OCI-M2 (cell line): ENCODE data around the gene TRAPPC1.
A peak's percentile ranks its signal among the peaks of the same experiment; 100 is the strongest.

Experiments used
- DNase-seq: peaks from one replicate; lab custom pipeline; 2025; ENCODE audit not compliant: unreplicated experiment; lab: John Stamatoyannopoulos, UW

TRAPPC1 gene

DNA sequence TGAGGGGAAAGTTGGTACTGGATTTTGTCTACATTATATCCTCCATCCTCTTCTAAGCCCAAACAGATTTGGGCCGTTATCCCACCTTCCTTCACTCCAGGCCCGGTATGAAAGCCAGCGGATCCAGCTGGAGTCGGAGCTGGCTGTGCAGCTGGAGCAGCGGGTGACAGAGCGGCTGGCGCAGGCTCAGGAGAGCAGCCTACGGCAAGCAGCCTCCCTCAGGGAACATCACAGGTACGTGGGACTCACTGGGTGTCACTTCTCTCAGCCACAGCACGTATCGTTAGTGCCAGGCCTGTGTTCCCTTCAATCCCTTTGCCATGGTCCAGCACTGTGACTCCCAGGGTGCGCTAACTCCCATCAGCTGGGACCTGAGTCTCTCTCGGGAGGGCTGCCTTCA lies 11.5 kb upstream of the TRAPPC1 start:
- DNase-seq = no peak

DNA sequence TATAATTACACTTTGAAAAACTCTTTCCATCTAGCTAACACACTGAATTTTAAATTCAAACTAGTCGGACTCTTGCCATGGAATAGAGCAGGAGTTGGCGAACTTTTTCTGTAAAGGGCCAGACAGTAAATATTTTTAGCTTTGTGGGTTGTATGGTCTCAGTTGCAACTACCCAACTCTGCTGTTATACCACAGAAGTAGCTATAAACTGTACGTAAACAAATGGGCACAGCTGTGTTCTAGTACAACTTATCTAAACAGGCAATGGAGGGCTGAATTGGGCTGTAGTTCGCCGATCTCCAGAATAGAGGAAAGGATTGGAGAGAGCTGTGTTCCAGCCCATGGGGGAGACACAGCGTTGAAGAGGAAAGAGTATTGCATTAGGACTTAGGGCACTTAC lies 9.0 kb upstream of the TRAPPC1 start:
- no peak for DNase-seq

DNA sequence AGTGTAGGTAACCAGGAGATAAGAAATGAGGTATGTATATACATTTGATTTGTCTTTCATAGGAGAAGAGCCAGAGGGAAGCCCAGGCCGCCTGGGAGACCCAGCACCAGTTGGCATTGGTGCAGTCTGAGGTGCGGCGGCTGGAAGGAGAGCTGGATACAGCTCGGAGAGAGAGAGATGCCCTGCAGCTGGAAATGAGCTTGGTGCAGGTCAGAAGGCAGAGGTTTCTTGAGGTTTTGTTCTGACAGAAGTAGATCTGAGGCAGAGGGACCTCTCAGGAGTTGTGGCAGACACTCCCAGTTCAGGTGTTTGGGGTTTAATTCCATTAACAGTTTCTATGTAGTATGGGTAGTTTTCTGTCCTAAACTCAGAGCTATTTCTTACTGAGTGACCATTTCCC lies 8.3 kb upstream of the TRAPPC1 start:
- DNase-seq = no peak

DNA sequence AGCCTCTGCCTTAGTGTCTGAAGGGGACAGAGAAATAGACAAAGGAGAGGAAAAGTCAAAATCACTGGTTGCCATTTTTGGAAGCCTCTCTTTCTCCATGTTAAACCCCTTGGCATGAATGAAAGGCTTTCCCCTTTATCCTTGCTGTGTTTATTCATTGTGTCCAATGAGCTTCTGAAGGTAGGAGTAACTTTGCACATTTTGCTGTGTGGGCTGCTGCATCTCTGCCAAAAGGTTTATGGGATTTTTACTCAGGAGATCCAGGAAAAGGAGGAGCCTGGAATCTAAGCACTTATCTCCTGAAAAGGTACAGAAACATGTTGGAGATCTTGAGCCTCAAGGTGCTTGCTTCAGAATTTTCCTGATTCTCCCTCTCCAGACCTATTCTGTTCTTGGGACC lies 4.1 kb upstream of the TRAPPC1 start:
- DNase-seq = no peak

DNA sequence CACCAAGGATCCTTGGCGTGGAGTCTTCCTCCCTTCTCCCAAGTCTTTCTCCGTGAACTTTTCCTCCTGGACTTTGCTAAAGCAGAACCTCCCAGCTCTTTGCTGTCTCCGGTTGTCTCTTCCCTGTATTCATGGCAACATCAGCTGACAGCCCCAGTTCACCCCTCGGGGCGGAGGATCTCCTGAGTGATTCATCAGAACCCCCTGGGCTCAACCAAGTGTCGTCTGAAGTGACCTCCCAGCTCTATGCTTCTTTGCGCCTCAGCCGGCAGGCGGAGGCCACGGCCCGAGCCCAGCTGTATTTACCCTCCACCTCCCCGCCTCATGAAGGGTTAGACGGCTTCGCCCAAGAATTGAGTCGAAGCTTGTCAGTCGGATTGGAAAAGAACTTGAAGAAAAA lies 1.2 kb upstream of the TRAPPC1 start:
- no peak for DNase-seq

DNA sequence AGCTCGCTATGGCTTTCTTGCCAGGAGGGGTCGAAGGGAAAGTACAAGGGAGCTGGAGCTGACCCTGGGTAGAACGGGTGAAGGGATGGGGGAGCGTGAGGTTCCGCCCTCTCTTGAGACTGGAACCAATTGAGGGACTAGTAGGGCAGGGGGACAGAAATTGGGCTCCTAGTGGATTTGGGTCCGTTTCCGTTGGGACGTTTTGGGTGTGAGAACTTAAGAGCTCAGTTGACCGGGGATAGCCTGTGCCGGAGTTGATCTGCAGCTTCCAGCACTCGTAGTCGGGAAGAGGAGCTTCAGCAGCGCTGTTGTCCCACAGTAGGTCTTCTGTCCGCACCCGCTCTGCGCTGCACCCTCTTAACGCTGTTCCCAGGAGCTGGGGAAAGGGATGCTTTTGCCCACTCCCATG lies 741 bp upstream of the TRAPPC1 start:
- no peak for DNase-seq

DNA sequence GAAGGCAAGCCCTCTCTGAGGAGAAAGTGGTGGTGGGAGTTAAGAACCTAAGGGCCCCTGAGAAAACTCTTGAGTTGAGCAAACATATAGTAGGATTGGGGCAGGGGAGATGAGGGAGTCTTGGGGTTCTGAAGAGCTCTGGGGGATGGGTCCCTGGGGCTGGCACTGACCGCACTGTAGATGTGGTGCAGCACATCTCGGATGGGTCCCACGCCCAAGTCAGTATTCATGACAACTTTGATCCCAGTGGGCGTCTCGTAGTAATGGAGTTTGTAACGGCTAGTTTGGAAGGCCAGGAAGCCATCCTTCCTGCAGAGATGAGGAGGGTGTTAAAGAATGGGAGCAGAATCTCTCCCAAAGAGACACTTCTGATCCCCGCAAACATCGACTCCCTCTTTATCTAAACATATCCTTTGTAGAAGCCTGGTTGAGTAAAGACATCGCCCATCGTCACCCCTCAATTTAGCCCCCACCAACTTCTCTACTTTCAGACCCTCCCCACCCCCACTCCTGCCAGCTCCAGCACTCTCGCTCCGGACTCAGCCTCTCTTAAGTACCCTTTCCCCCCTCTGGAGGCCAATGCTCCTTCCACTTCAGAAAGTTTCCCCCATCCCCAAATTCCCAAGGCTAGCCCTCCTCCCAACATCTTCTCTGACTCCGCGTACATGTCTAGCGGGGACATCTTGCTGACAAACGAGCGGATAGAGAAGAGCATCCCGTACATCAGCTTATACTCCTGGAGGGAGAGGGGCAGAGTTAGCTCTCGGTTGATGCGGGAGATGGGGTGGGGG lies 710 bp downstream of the TRAPPC1 start:
- no peak for DNase-seq

DNA sequence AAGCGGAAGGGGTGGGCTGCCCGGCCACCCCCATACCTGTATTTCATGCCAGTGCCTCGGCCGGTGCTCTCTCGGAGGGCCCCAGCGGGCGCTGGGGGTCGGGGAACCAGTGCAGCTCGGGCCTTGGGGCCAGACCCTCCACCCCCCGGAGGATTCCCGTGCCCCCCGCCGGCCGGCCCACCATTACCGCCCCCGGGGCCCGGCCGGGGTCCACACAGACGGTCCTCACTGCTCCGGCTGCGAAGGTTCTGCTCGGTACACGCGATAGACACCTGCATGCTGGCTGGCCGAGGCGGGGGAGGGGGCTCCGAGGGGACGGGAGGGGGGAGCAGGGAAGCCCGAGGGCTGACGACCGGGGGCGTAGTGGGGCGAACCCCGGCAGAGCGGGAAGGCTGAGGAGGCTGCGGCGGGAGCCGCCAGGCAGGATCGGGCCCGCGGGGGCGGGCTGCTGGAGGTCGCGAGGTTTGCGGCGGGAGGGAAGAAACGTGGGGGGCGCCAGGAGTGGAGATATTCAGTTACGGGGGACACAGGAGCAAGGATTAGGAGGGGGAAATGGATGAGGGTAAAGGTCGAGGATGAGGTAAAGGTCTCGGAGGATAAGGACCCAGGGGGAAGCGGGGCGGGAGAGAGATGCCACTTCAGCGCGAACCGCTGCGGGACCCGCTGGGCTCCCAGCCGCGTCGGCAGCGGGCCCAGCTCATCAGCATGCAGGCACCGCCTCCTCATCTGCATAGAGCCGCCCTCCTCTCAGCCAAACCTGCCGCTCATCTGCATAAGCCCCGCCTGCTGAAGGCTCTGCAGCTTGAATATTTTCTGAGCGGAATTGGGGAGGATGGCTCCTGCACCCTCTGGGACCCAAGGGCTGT lies 2.4 kb downstream of the TRAPPC1 start, which contains the start of gene KCNAB3:
KCNAB3 (minus strand) TSS at position 699 of the 866 bp plus-strand sequence; CDS start at position 278, 421 bp downstream.
- DNase-seq = no peak

DNA sequence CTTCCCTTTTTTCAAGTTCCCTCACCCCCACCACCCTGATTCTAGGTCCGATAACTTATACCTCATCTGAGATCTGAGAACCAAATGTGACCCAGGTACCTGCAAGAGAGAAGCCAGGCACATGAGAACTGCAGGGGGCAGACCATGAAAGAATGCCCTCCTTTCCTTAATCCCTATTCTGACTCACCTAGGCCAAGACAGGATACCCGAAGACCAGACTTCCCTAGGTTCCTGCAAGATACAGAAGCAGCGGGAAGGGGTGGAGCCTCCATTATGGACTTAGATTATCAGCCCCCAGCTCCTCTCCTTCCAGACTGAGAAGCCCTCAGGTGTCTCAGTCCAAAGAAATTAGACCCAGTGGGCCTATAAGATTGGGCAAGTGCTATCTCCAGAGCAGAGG lies 4.2 kb downstream of the TRAPPC1 start:
- DNase-seq = no peak

DNA sequence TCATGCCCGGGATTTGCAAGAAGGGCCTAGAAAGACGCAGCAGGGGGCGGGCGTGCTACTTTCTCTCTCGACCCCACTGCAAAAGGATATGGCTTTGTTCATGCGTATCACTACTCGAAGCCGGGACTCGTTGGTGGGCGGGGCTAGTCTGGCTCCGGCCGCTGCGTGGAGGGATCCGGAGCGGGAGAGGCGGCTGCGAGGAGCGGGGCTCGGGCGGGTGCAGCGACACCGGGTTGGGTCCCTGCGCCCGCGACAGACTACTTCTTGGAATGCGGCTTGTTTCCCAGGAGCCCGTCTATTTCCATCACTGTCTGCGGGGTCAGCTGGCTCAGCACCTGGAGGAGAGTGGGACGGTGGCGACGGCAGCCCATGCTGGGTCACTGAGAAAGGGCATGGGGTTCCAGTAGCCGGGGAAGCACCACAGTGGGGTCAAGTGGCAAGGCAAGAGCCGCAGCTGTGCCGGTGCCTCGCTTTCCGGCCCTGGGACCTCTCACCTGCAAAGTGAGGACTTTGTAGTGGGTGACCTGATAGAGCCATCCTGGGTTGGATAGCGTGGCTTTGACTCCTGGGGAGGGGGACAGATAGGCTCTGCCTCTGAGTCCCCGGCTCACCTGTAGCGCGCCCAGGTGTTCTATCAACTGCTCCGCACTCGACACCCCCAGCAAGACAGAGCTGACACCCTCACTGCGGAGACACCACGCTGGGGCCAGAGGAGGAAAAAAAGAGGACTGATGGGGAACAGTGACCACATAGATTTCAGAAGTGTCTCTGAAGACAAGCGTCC lies 8.7 kb downstream of the TRAPPC1 start:
- no peak for DNase-seq

DNA sequence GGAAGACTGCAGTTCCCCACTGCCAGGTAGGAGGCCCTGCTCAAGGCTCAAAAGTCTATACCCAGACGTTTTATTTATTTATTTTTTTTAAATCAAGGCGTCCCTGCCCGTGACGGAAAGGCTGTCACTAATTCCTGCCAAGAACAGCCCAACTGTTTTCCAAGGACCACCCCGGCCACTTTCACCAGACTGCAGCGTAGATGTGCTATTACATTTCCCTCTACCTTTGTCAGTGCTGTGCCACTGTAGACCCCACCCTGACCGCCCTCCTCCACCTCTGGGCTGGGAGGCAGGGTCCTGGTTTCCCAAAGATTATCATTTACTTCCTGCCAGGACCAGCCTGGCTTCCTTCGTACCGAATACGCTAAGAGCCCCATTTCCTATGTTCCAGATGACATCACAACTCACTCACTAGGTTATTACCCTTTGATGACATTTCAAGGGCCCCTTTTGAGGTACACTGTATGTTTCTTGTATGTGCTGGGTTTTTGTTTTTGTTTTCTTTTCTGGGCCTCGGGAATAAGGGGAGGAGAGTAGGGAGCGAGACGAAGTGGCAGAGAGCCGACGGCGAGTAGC lies 9.4 kb downstream of the TRAPPC1 start:
- no peak for DNase-seq

DNA sequence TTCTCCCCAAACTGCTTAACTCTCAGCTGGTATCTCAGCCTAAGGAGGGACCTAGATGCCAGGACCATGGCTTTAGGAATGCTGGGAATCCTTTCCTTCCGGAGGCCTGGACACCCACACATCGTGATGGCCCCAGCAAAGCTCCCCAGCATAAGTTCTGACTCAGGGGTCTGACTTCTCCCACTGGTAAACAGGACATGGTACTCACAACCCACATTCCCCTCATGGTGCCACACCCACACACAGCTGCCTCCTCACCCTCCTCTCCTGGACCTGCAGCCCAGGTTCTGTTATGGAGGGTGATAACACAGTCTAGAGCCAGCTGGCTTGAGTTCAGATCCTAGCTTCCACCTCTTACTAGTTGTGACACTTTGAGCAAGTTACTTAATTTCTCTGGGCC lies 14.9 kb downstream of the TRAPPC1 start:
- DNase-seq = no peak

DNA sequence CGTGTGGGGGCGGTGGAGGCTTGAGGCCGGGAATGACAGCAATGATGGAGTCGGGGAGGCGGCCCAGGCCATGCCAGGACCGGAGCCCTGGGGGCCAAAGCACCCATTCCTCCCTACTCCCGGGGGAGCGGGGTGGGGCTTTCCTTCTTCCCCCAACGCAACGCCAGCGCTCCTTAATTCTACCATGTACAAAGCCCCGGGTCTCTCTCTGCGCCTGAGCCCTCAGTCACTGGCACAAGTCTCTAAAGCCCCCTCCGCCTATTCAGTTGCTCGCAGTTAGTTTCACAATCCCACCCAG lies 15.4 kb downstream of the TRAPPC1 start:
- no peak for DNase-seq

DNA sequence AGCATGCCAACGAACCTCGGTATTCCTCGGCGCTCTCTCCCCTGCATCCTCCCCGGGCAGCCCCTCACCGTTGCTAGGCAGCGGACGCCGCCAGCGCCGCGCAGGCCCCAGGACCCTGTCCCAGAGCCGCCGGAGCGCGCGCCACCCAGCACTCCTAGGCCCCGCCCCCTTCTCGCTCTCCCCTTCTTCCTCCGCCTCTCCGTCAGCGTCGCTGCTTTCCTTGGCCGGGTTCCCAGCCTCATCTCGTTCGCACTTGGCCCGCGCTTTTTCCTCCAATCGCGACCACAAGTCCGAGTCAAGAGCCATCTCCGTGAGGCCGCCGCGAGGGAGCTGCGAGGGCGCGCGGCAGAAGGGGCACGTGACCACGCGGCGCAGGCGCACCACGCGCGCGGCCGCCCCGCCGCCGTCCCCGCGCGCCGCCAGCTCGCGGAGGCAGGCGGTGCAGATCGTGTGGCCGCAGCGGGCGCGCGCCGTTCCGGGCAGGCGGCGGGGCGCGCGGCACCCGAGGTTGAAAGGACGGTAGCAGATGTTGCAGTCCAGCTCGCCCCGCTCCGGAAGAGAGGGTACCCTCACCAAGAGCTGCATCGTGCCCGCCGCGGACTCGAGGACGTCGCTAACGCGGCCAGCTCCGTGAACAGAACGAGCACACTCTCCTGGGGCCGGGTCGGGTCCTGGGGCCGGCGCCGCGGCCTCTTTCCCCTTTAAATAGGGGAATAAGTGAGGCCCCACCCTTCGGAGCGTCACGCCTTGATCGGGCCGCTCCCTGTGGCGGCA lies 15.9 kb downstream of the TRAPPC1 start, which contains the start of gene RNF227:
RNF227 (minus strand) TSS at position 679 of the 774 bp plus-strand sequence; CDS start at position 585, 94 bp downstream.
- peak; percentile 50 for DNase-seq

DNA sequence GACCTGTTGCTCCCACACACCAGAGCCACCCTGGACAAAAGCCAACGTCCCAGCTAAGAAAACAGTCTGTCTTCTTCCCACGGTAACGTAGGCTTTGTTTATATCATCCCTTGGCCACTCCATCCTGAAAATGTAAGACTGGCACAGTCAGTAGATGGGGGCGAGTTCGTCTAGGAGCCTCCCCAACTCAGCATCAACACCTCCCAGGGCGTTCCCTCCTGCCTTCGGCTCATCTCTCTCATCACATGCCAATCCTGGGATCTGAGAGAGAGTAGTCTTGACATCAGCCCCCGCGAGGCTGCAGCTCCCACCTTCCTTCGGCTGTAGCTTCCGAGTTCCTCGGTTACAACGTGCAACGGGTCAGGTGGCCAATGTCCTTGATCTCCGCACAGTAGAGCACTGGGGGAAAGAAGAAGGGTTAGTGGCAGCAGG lies 16.6 kb downstream of the TRAPPC1 start:
- DNase-seq = no peak

DNA sequence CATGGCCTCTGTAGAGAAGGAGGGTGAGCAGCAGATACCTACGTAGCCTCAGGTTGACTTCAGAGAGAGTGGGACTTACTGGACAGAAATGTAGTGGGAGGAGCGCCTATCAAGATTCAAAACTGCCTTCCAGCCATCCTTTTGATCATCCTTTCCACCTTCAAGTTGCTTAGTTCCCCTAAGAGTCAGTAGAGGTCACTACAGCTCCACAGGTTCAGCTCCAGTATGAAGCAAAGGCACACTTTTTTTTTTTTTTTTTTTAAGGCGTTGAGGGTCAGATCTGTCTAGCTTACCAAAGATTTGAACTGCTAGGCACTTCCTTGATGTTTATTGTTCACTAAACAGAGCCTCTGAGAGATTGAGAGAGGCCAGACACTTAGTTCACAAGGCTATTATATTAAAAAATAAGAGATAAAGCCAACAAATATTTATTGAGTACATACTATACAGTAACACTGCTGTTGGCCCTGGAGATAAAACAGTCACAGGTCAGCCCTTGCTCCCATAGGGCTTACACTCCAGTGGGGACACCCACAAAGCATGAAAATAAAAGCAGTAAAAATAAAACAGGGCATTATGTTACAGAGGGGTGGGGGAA lies 18.7 kb downstream of the TRAPPC1 start:
- DNase-seq = no peak

DNA sequence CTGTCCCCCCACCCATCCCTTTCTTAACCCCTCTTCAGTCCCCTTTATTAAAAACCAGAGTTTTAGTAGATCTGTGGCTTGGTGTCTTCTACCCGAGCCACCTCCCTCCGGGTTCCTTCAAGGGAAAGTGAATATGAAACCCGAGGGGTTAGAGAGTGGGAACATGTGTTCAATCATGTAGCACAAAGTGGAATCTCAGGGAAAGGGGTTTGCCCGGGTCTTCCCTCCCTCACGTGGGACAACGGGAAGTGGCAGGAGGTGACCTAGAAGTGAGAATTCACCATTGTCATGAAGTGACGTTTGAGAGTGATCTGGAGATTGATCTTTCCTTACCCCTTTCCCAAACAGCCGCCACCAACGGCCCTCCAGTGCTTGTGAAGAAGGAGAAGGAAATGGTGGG lies 20.6 kb downstream of the TRAPPC1 start:
- DNase-seq = no peak

DNA sequence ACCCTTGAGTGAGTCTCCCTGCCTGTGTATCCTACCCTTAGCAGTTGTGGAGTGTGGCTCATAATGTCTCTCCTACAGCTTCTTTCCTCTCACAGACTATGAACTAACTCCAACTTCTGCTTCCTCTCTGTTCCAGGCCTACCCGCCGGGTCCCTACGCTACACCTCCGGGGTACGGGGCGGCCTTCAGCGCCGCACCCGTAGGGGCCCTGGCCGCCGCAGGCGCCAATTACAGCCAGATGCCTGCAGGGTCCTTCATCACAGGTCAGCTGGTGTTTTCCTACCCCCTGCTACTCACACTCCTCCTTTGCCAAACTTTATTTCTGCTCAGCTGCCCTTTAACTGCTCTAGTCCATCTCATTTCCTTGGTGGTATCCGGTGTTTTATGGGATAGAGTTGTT lies 21.0 kb downstream of the TRAPPC1 start:
- DNase-seq = no peak

DNA sequence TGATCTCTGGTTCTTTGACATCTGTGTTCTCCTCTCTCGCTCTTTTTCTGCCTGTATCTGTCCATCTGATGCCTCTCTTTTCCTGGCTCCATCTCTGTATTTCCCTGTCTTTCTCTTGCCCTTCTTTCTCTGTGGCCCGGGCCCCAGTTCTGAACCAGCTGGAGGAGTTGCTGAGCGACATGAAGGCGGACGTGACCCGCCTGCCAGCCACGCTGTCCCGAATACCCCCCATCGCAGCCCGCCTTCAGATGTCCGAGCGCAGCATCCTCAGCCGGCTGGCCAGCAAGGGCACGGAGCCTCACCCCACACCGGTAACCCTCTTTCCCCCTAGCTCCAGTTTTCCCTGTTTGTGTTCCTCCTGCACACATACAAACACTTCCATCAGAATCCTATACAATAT lies 21.5 kb downstream of the TRAPPC1 start:
- no peak for DNase-seq

DNA sequence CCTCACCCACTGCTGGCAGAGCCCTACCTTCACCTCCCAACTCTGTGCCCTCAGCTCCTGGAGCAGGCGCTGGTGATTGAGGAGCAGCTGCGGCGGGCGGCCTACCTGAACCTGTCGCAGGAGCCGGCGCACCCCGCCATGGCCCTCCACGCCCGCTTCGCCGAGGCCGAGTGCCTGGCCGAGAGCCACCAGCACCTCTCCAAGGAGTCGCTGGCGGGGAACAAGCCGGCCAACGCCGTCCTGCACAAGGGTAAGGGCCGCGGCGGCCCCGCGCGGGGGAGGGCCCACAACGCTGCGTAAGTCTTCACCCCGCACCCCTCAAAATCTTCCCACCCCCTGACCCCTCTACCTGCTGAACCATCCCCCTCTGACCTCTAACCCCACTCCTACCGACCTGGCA lies 22.7 kb downstream of the TRAPPC1 start:
- DNase-seq = no peak
